Ishikawa (cell line): Measurements from ENCODE around the gene NME2.
A peak's percentile ranks its signal among the peaks of the same experiment; 100 is the strongest.

Source experiments
- CEBPB ChIP-seq: IDR thresholded peaks from 2 replicates; pipeline ENCODE4 v1.6.1; 2012
- CREB1 ChIP-seq: IDR thresholded peaks from 2 replicates; pipeline ENCODE4 v1.6.1; 2012; ENCODE audit warnings: low read depth
- EGR1 ChIP-seq: IDR thresholded peaks from 2 replicates; pipeline ENCODE4 v1.6.1; 2012
- EP300 ChIP-seq: IDR thresholded peaks from 2 replicates; pipeline ENCODE4 v1.6.1; 2012; ENCODE audit warnings: borderline replicate concordance
- FOXM1 ChIP-seq: IDR thresholded peaks from 2 replicates; pipeline ENCODE4 v1.6.1; 2012; ENCODE audit warnings: low read depth, borderline replicate concordance
- MAX ChIP-seq: IDR thresholded peaks from 2 replicates; pipeline ENCODE4 v1.6.1; 2012
- NFIC ChIP-seq: IDR thresholded peaks from 2 replicates; pipeline ENCODE4 v1.6.1; 2012
- RAD21 ChIP-seq: IDR thresholded peaks from 2 replicates; pipeline ENCODE4 v1.6.1; 2012; ENCODE audit warnings: low read depth
- TAF1 ChIP-seq: IDR thresholded peaks from 2 replicates; pipeline ENCODE4 v1.6.1; 2012; ENCODE audit warnings: low read depth, mild to moderate bottlenecking
- TCF12 ChIP-seq: IDR thresholded peaks from 2 replicates; pipeline ENCODE4 v1.6.1; 2012; ENCODE audit warnings: low read depth
- TEAD4 ChIP-seq: IDR thresholded peaks from 2 replicates; pipeline ENCODE4 v1.6.1; 2012
- USF1 ChIP-seq: IDR thresholded peaks from 2 replicates; pipeline ENCODE4 v1.6.1; 2012
- YY1 ChIP-seq: IDR thresholded peaks from 2 replicates; pipeline ENCODE4 v1.6.1; 2012; ENCODE audit warnings: low read depth
- ZBTB7A ChIP-seq: IDR thresholded peaks from 2 replicates; pipeline ENCODE4 v1.6.1; 2012; ENCODE audit warnings: low read depth
- TF ChIP-seq, protein P1 (sequence below): IDR thresholded peaks from 2 replicates; pipeline ENCODE4 v1.6.1; 2012; ENCODE audit warnings: low read depth, mild to moderate bottlenecking

NME2 gene

DNA sequence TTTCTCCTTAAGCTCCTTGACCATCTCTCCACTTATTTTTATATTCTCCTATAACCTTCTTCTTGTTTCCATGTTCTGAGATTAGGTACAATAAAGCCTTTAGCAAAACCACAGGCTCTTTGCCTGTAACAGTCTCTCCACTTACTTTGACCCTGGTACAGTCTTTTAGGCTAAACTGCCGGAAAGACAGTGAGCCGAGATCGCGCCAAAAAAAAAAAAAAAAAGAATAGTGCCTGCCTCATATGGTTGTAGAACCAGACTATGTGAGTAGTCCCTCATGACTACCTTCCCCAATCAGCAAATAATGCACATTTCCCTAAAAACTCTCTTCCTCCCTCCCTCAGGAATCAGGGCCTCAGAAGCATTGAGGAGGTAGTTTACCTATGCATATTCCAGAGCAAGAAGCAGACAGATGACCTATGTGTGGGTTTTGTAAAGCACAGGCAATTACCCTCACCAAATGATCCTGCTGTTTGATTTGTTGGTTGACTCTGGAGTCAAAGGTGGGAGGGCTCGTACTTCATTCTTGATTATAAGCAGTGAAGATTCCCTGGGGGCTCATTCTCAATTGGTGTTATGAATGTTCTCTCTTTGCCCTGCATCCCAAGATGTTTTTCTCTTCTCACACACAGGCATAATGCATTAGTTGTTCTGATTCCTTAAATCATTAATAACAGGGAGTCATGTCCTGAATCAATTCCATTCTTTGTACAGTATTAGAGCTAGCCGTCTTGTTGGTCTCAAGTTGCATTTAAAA lies 21.8 kb upstream of the NME2 start:
- no peak for TF ChIP-seq TAF1

DNA sequence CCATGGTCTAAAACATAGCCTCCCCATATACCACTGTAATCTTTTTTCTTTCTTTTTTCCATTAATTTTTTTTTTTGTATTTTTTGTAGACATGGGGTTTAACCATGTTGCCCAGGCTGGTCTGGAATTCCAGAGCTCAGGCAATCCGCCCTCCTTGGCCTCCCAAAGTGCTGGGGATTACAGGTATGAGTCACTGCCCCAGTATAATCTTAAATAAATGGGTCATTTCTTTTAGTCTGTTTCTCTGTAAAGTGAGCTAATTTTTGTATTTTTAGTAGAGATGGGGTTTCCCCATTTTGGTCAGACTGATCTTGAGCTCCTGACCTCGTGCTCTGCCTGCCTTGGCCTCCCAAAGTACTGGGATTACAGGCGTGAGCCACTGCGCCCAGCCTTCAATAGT lies 18.6 kb upstream of the NME2 start:
- TF ChIP-seq RAD21 = no peak
- TF ChIP-seq, protein P1, sequence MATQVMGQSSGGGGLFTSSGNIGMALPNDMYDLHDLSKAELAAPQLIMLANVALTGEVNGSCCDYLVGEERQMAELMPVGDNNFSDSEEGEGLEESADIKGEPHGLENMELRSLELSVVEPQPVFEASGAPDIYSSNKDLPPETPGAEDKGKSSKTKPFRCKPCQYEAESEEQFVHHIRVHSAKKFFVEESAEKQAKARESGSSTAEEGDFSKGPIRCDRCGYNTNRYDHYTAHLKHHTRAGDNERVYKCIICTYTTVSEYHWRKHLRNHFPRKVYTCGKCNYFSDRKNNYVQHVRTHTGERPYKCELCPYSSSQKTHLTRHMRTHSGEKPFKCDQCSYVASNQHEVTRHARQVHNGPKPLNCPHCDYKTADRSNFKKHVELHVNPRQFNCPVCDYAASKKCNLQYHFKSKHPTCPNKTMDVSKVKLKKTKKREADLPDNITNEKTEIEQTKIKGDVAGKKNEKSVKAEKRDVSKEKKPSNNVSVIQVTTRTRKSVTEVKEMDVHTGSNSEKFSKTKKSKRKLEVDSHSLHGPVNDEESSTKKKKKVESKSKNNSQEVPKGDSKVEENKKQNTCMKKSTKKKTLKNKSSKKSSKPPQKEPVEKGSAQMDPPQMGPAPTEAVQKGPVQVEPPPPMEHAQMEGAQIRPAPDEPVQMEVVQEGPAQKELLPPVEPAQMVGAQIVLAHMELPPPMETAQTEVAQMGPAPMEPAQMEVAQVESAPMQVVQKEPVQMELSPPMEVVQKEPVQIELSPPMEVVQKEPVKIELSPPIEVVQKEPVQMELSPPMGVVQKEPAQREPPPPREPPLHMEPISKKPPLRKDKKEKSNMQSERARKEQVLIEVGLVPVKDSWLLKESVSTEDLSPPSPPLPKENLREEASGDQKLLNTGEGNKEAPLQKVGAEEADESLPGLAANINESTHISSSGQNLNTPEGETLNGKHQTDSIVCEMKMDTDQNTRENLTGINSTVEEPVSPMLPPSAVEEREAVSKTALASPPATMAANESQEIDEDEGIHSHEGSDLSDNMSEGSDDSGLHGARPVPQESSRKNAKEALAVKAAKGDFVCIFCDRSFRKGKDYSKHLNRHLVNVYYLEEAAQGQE = no peak
- no peak for TF ChIP-seq CEBPB
- no peak for TF ChIP-seq FOXM1
- TF ChIP-seq USF1 = no peak
- no peak for TF ChIP-seq ZBTB7A
- TF ChIP-seq MAX = no peak
- TF ChIP-seq TCF12 = no peak
- TF ChIP-seq CREB1 = no peak
- TF ChIP-seq YY1 = no peak
- no peak for TF ChIP-seq TAF1
- TF ChIP-seq EP300 = no peak
- TF ChIP-seq NFIC = no peak
- TF ChIP-seq TEAD4 = no peak
- no peak for TF ChIP-seq EGR1

GRCh38 chr17:51149163-51149562 lies 17.0 kb upstream of the NME2 start:
- TF ChIP-seq EGR1 (no peak), NFIC (no peak), ZBTB7A (no peak), MAX (no peak), YY1 (no peak)

- no peak for TF ChIP-seq FOXM1
- TF ChIP-seq NFIC = no peak
- no peak for TF ChIP-seq YY1
- TF ChIP-seq EP300 = no peak
- TF ChIP-seq USF1 = no peak
- TF ChIP-seq ZBTB7A = no peak
- TF ChIP-seq CREB1 = no peak
- TF ChIP-seq TAF1 = no peak
- no peak for TF ChIP-seq MAX
Measured at GRCh38 chr17:51150932-51151331, 15.3 kb upstream of the NME2 start.

DNA sequence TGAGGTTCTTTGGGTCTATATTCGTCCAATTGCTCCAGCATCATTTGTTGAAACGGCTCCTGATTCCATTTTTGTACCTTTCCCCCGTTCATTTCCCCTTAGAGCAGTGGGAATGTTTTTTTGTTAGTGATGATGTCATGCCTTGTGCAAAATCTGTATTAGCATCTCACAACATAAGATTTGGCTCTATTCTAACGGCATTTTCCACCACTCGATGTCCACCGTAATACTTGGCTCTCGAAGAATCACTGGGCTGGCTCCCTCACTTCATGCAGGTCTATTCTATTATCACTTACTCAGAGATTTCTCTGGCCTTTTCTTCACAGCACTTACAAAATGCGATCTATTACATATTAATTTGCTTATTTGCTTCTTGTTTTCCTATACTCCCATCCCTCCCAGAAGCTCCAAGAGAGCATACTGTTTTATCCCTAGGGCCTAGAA lies 13.4 kb upstream of the NME2 start:
- TF ChIP-seq EGR1 (no peak), CREB1 (peak; percentile 45; the same call in 1 of the 2 replicates)

- TF ChIP-seq ZBTB7A (no peak), TEAD4 (peak; percentile 71), CREB1 (peak; percentile 61), RAD21 (peak; percentile 89), YY1 (peak; percentile 85), EGR1 (peak; percentile 100), EP300 (peak; percentile 71; the same call in 1 of the 2 replicates), NFIC (peak; percentile 47), USF1 (peak; percentile 94), TCF12 (peak; percentile 88), CEBPB (peak; percentile 51; the same call in 1 of the 2 replicates), TAF1 (peak; percentile 99), FOXM1 (no peak), MAX (peak; percentile 100)
- TF ChIP-seq, protein P1 = no peak
Measured at GRCh38 chr17:51153210-51154072, 12.8 kb upstream of the NME2 start, which contains the start of gene NME1. Gene NME1 (plus strand): TSS chr17:51153559. CDS start chr17:51155655, 2,096 bp downstream.
